GM18861 (cell line): Measurements from ENCODE around the gene RTEL1.
"Not testable (repeated sequence)": the region's sequence is repeated elsewhere in the genome, so short reads cannot be mapped to it uniquely, and the experiment has no call there.

Source experiments
- ATAC-seq: cut with Tn5 transposase; IDR thresholded peaks from one replicate; pipeline ENCODE4 v1.9.1; 2021; ENCODE audit not compliant: unreplicated experiment

RTEL1 gene

GRCh38 chr20:63664861-63665594 lies 6.9 kb downstream of the RTEL1 start:
- ATAC-seq = no peak

DNA sequence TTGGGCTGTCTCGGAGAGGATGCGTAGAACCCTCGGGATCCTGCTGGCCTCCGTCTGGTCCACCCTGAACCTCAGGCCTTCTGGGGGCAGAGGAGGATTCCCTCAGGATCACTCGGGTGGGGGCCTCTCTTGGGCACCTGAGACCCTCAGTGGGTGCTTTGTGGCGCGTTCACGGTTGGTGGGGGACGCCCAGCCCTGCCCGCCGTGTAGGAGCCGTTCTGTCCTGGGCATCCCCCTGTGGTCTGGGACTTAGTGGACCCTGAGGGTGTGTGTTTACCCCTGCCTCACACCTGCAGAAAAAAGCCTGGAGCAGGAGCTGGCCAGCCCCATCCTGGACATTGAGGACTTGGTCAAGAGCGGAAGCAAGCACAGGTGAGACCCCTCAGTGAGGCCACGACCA lies 7.6 kb downstream of the RTEL1 start:
- ATAC-seq = no peak

- ATAC-seq = no peak
Measured at GRCh38 chr20:63667858-63668257, 9.7 kb downstream of the RTEL1 start.

- no peak for ATAC-seq
Measured at GRCh38 chr20:63668351-63668750, 10.2 kb downstream of the RTEL1 start.

- not testable (repeated sequence) for ATAC-seq
Measured at GRCh38 chr20:63671695-63672094, 13.6 kb downstream of the RTEL1 start.

GRCh38 chr20:63672666-63673065 lies 14.6 kb downstream of the RTEL1 start:
- no peak for ATAC-seq

DNA sequence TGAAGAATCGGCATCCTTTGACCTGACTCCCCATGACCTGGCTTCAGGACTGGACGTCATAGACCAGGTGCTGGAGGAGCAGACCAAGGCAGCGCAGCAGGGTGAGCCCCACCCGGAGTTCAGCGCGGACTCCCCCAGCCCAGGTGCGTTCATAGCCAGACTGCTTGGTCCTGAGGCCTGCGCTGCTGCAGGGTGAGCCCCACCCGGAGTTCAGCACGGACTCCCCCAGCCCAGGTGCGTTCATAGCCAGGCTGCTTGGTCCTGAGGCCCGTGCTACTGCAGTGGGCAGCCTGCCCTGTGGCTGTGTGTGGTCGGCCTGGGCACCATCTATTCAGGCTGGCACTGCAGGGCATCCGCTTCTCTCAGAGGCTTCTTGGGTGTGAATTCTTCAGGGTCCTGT lies 15.8 kb downstream of the RTEL1 start:
- ATAC-seq = no peak

DNA sequence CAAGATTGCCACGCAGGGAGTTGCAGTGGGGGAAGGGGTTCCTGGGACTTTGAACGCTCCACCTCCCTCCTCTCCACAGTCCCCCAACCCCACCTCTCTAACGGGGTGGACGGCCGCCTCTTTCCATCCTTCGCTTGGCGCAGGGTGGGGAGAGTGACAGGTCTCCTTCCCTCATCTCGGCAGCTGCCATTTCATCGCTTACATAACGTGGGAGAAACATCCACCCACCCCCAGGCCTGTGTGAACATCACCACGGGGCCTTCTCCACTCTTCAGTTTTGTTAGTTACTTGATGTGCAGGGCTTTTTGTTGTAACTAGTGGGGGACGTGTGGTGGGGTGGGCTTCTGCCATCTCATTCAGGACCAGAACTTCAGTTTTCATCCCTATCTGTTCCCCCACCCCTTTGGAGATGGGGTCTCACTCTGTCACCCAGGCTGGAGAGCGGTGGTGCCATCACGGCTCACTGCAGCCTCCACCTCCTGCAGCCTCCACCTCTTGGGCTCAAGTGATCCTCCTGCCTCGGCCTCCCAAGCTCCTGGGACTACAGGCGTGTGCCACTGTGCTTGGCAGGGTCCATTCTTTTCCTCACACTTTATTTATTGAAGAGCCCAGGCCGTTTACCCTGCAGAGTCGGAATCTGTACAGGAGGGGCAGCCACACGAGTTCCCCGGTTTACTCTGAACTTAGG lies 17.7 kb downstream of the RTEL1 start:
- no peak for ATAC-seq

DNA sequence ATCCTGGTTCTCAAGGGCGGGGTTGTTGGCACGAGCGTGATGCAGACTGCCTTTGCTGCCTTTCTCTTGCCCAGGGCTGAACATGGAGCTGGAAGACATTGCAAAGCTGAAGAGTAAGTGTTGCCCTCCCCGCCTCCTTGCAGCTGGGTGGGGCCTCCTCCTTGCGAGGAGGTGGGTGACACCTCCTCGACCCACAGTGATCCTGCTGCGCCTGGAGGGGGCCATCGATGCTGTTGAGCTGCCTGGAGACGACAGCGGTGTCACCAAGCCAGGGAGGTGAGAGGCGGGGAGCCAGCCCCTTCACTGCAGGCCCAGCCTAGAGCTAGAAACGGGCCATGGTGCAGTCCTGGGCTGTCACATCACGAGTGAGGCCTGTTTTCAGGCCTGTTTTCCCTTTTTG lies 20.0 kb downstream of the RTEL1 start:
- ATAC-seq = no peak

- no peak for ATAC-seq
Measured at GRCh38 chr20:63678667-63679465, 20.8 kb downstream of the RTEL1 start.

DNA sequence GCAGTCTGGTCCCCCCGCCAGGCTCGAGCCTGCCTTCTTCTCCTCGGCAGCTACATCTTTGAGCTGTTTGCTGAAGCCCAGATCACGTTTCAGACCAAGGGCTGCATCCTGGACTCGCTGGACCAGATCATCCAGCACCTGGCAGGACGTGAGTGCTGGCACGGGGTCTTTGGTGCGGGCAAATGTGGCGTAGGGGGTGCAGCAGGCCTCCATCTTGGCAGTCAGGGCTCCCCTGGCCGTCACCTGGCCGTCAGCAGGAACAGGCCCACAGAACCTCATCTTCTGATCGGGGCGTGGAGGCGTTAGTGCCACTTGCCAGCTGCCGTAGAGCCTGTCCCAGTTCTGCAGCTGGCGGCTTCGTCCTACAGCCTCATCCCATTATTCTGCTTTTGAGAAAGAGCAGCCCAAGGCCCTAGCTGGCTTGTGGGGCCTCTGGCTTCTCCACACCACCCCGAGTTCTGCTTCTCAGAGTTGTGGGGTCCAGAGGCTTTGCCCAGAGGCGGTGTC lies 21.7 kb downstream of the RTEL1 start:
- ATAC-seq = no peak

GRCh38 chr20:63680427-63680826 lies 22.3 kb downstream of the RTEL1 start:
- ATAC-seq = no peak

- ATAC-seq = no peak
Measured at GRCh38 chr20:63680857-63681608, 22.9 kb downstream of the RTEL1 start.

- no peak for ATAC-seq
Measured at GRCh38 chr20:63681609-63682142, 23.6 kb downstream of the RTEL1 start.

DNA sequence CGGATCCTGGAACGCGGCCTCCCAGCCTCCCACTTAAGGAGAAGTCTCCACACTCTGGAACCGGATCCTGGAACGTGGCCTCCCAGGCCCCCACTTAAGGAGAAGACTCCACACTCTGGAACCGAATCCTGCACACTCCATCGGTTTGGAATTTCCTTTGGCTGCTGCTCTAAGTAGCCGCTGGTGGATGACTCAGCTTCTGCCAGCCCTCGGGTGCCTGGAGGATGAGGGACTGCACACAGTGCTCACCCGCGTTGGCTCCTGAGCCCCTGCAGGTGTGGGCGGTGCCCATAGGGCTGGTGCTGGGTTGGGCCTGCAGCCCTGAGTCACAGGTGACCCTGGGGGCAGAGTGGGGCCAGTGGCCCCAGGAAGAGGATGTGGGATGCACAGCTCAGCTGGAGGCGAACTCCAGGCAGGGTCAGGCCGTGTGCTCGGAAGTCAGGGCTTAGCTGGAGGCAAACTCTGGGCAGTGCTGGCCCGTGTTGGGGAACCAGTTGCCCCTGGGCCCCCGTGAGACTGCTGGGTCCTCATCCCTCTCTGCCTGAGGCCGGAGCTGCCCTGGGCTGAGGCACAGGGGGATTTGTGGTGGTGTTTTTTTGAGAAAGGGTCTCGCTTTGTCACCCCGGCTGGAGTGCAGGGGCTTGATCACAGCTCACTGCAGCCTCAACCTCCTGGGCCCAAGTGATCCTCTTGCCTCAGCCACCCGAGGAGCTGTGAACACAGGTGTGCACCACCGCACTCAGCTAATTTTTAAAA lies 24.4 kb downstream of the RTEL1 start:
- ATAC-seq = no peak

DNA sequence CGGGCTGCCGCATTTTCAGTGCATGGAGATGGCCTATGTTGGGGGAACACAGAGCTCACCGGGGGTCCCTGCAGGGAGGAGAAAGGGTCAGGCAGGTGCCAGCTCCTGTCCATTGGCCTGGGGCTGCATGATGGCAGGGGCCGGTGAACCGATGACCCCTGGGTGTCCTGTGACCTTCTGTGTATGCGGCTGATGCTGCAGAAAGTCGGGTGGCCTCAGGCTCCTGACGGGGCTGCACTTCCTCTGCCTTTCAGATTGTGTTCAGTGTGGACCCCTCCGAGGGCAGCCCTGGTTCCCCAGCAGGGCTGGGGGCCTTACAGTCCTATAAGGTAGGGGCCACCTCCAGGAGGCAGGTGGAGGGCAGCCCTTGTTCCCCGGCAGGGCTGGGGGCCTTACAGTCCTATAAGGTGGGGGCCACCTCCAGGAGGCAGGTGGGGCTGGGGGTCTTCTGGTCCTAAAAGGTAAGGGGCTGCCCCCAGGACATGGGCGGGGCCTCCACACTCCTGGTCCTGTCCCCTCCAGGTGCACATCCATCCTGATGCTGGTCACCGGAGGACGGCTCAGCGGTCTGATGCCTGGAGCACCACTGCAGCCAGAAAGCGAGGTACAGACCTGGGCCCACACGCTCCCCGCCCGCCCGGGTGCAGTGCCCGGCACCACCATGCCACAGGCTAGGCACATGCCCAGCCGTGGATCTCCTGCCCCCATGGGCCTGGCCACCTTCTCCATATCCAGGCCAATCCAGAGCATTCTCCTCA lies 27.3 kb downstream of the RTEL1 start:
- no peak for ATAC-seq

GRCh38 chr20:63686094-63686491 lies 28.0 kb downstream of the RTEL1 start:
- ATAC-seq = no peak

GRCh38 chr20:63686492-63687321 lies 28.6 kb downstream of the RTEL1 start:
- no peak for ATAC-seq
